Sigmoid colon (tissue), 4 donors: Measurements from ENCODE around the gene UBFD1.

Experiments used
- CTCF ChIP-seq, 4 experiments: fragments of 450-650 bp in 3 of 4; fragments of 200-600 bp in 1 of 4; IDR thresholded peaks; one replicate each; pipeline ENCODE4 v1.5.1; 2016 to 2019; ENCODE audit warnings: antibody characterized with exemption in 4 of 4, mild to moderate bottlenecking in 3 of 4, moderate library complexity in 2 of 4
- EP300 ChIP-seq, 4 donors: sonication (generic); formaldehyde crosslinking; IDR thresholded peaks; one replicate each; pipeline ENCODE4 v1.6.1; 2017; ENCODE audit warnings: antibody characterized with exemption in 4 of 4
- POLR2A ChIP-seq, 2 donors: fragments of 450-650 bp; IDR thresholded peaks; one replicate each; pipeline ENCODE4 v1.6.1; 2016; ENCODE audit warnings: antibody characterized with exemption in 2 of 2, mild to moderate bottlenecking in 2 of 2, moderate library complexity in 2 of 2
- POLR2AphosphoS5 ChIP-seq, 4 donors: sonication (generic); formaldehyde crosslinking; IDR thresholded peaks; one replicate each; pipeline ENCODE4 v1.6.1; 2017; ENCODE audit warnings: antibody characterized with exemption in 4 of 4

DNA sequence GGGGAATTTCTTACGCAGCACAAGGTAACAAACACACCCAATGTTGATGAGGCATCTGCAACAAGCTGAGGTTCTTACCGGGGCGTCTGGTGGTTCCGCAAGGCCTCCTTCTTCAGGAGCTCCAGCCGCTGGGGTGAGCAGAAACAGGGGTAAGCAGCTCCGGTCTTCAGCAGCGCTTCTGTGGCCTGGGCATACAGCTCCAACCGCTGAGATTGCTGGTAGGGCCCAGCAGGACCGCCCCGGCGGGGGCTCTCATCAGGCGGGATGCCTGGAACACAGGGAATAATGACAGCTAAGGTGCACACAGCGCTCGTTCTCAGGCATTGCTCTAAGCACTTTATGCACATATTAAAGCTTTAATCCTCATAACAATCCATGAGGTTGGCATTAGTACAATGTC is 13.1 kb upstream of the UBFD1 start:
- no peak for TF ChIP-seq CTCF (IDR thresholded peaks at IDR 0.05)
- no peak for TF ChIP-seq POLR2AphosphoS5 (IDR thresholded peaks at IDR 0.05)
- no peak for TF ChIP-seq POLR2A (IDR thresholded peaks at IDR 0.05)
- TF ChIP-seq EP300 (IDR thresholded peaks at IDR 0.05) = no peak
